K562 (cell line): Measurements from ENCODE around the gene CEP41.

ENCODE experiments used
- ERF ChIP-seq: fragments of 450-650 bp; formaldehyde crosslinking; IDR thresholded peaks from 2 replicates; pipeline ENCODE4 v1.4.0; 2020; ENCODE audit warnings: mild to moderate bottlenecking, mixed read lengths
- FOXK1 ChIP-seq: sonication (generic); formaldehyde crosslinking; IDR thresholded peaks from 2 replicates; pipeline ENCODE4 v1.8.0; 2022; ENCODE audit warnings: missing genetic modification reagents, mild to moderate bottlenecking, borderline replicate concordance
- GTF2F1 ChIP-seq: IDR thresholded peaks from 2 replicates; pipeline ENCODE4 v1.6.1; 2011; ENCODE audit warnings: low read depth, low read length, improper control_type of control experiment
- JUND ChIP-seq, 2 experiments: IDR thresholded peaks; 2 replicates in 1 of 2; 3 replicates in 1 of 2; pipeline ENCODE4 v1.6.1; 2011; ENCODE audit warnings: borderline replicate concordance in 2 of 2, low read depth in 2 of 2, low read length in 2 of 2, improper control_type of control experiment in 1 of 2, missing biosample characterization in 1 of 2, missing genetic modification characterization in 1 of 2, missing genetic modification reagents in 1 of 2
- NFYB ChIP-seq: IDR thresholded peaks from 2 replicates; pipeline ENCODE4 v1.6.1; 2011; ENCODE audit warnings: mild to moderate bottlenecking, moderate library complexity; ENCODE audit not compliant: insufficient read length; ENCODE audit errors: extremely low read depth
- NR1H2 ChIP-seq: sonication (generic); formaldehyde crosslinking; IDR thresholded peaks from 2 replicates; pipeline ENCODE4 v1.4.0; 2020; ENCODE audit warnings: mild to moderate bottlenecking, missing genetic modification reagents
- ZNF217 ChIP-seq: sonication (generic); formaldehyde crosslinking; IDR thresholded peaks from 2 replicates; pipeline ENCODE4 v1.8.0; 2022; ENCODE audit warnings: mild to moderate bottlenecking, missing genetic modification reagents

- no peak for TF ChIP-seq JUND (IDR thresholded peaks at IDR 0.05; ENCODE audit: borderline replicate concordance, low read depth, low read length)
- no peak for TF ChIP-seq JUND (tag; IDR thresholded peaks at IDR 0.05; ENCODE audit: borderline replicate concordance, low read depth, low read length)
- TF ChIP-seq GTF2F1 = no peak
- TF ChIP-seq NFYB = no peak
- TF ChIP-seq NR1H2 (CRISPR knock-in tag) = no peak
- no peak for TF ChIP-seq ERF
- no peak for TF ChIP-seq ZNF217 (CRISPR knock-in tag)
- no peak for TF ChIP-seq FOXK1 (CRISPR knock-in tag)
These were observed 19.8 kb downstream of the CEP41 start for GRCh38 chr7:130420943-130421578.
